Measurements from ENCODE around the gene SPPL2C. TPM values are rescaled to one million over a fixed set of nuclear protein-coding genes. Genes with fewer than 3 reads are reported as not detected.

Gene SPPL2C
- total and polyA plus RNA-seq, 2 of the 13 experiments (the other 11 are each of a cell fraction or from before 2014, with no cell fraction given) = not detected

- DNase-seq (ENCODE audit: low spot score) (no peak), ATAC-seq (no peak), FAIRE-seq (no peak)
- ChIA-PET POLR2A (no interaction called here), CTCF (ENCODE audit: low intra/inter-chr PET ratio, low total read pairs) (no interaction called here)
- TF ChIP-seq SNRNP70 (IDR thresholded peaks at IDR 0.05; ENCODE audit: low read depth, low read length) = no peak
- TF ChIP-seq ZNF549 (CRISPR knock-in tag; IDR thresholded peaks at IDR 0.05) = no peak
- TF ChIP-seq, protein P1, sequence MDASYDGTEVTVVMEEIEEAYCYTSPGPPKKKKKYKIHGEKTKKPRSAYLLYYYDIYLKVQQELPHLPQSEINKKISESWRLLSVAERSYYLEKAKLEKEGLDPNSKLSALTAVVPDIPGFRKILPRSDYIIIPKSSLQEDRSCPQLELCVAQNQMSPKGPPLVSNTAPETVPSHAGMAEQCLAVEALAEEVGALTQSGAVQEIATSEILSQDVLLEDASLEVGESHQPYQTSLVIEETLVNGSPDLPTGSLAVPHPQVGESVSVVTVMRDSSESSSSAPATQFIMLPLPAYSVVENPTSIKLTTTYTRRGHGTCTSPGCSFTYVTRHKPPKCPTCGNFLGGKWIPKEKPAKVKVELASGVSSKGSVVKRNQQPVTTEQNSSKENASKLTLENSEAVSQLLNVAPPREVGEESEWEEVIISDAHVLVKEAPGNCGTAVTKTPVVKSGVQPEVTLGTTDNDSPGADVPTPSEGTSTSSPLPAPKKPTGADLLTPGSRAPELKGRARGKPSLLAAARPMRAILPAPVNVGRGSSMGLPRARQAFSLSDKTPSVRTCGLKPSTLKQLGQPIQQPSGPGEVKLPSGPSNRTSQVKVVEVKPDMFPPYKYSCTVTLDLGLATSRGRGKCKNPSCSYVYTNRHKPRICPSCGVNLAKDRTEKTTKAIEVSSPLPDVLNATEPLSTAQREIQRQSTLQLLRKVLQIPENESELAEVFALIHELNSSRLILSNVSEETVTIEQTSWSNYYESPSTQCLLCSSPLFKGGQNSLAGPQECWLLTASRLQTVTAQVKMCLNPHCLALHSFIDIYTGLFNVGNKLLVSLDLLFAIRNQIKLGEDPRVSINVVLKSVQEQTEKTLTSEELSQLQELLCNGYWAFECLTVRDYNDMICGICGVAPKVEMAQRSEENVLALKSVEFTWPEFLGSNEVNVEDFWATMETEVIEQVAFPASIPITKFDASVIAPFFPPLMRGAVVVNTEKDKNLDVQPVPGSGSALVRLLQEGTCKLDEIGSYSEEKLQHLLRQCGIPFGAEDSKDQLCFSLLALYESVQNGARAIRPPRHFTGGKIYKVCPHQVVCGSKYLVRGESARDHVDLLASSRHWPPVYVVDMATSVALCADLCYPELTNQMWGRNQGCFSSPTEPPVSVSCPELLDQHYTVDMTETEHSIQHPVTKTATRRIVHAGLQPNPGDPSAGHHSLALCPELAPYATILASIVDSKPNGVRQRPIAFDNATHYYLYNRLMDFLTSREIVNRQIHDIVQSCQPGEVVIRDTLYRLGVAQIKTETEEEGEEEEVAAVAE (CRISPR knock-in tag; IDR thresholded peaks at IDR 0.05; ENCODE audit: borderline replicate concordance) = no peak
- no peak for TF ChIP-seq GABPA (IDR thresholded peaks at IDR 0.05; ENCODE audit: low read depth, low read length)
- no peak for TF ChIP-seq GABPA (CRISPR knock-in tag; IDR thresholded peaks at IDR 0.05; ENCODE audit: low read depth)
- no peak for TF ChIP-seq ESRRA (CRISPR knock-in tag; IDR thresholded peaks at IDR 0.05; ENCODE audit: low read depth)
- no peaks in the 10 kb centered on the region for H3K9me3 ChIP-seq (ENCODE audit: low read length)
- peaks cover 0 to 31% of the 10 kb centered on the region in 2 experiments; a peak in 3 of 5 replicates for H3K27me3 ChIP-seq (ENCODE audit: control insufficient read depth in 1 of 2, insufficient read depth in 2 of 2, low read length in 2 of 2)
- H3K4me1 ChIP-seq (ENCODE audit: insufficient read depth, low read length) = no peaks in the 10 kb centered on the region
- H3K9ac ChIP-seq (ENCODE audit: insufficient read depth, low read depth, low read length) = no peak overlapping the region
- 46% methylated on average over 2 of the region's 2 CpGs for WGBS (ENCODE audit: low lambda C conversion rate)
- H3K36me3 ChIP-seq (replicated peaks in 1 of 2; ENCODE audit: control insufficient read depth in 1 of 2, insufficient read depth in 2 of 2, low read length in 2 of 2) = no peaks in the 10 kb centered on the region
- H2AFZ ChIP-seq (ENCODE audit: low read length) = no peak overlapping the region
- no peak overlapping the region for H3K4me3 ChIP-seq (replicated peaks in 1 of 3; ENCODE audit: insufficient read depth in 1 of 3, low read depth in 2 of 3, low read length in 3 of 3)
- BruUV-seq (replicated peaks) = no TSS peak
- intact Hi-C loops (cut with micrococcal nuclease; ENCODE audit: unreplicated experiment) = no loop called here
- no peaks in the 10 kb centered on the region for H3K79me2 ChIP-seq (ENCODE audit: insufficient read depth, low read length)
- H3K4me2 ChIP-seq (ENCODE audit: low read depth, low read length) = no peak overlapping the region
- in situ Hi-C loops (cut with HindIII; ENCODE audit: extremely low pct_ligation_motif_present, low pct_unique_long_range_greater_than_20kb) = no loop called here
- H3K27ac ChIP-seq (ENCODE audit: extremely low read length, insufficient read depth, low read length) = no peak overlapping the region
- no peaks in the 10 kb centered on the region for H4K20me1 ChIP-seq (ENCODE audit: insufficient read depth, low read length)
Measured at GRCh38 chr17:45883063-45883462, 38.4 kb downstream of the SPPL2C start.

Measured in HepG2 (cell line).